Upper lobe of right lung (tissue), 1 donor: Measurements from ENCODE around the gene KIAA1217. TPM values are rescaled to one million over a fixed set of nuclear protein-coding genes. Genes with fewer than 3 reads are reported as not detected.
"Not testable (repeated sequence)": the region's sequence is repeated elsewhere in the genome, so short reads cannot be mapped to it uniquely, and the experiment has no call there.

Experiments
- ATAC-seq: fragments of 200-7000 bp; cut with Tn5 transposase; one replicate; pipeline ENCODE4 v1.9.1; 2020; ENCODE audit warnings: mild to moderate bottlenecking, moderate library complexity
- DNase-seq: peaks from one replicate; pipeline ENCODE4 v3.0.0-alpha.2; 2020
- H3K27ac ChIP-seq: fragments of 200-600 bp; one replicate; pipeline ENCODE4 v1.8.0; 2022
- H3K27me3 ChIP-seq: fragments of 200-600 bp; one replicate; pipeline ENCODE4 v1.8.0; 2022; ENCODE audit warnings: mild to moderate bottlenecking
- H3K36me3 ChIP-seq: fragments of 200-600 bp; one replicate; pipeline ENCODE4 v1.8.0; 2022
- H3K4me1 ChIP-seq: fragments of 200-600 bp; one replicate; pipeline ENCODE4 v1.8.0; 2022
- H3K4me3 ChIP-seq: fragments of 200-600 bp; one replicate; pipeline ENCODE4 v1.8.0; 2022; ENCODE audit warnings: mild to moderate bottlenecking
- H3K9me3 ChIP-seq: fragments of 200-600 bp; one replicate; pipeline ENCODE4 v1.8.0; 2022
- CTCF ChIP-seq: fragments of 200-600 bp; IDR thresholded peaks from one replicate; pipeline ENCODE4 v1.8.0; 2022; ENCODE audit warnings: antibody characterized with exemption
- intact Hi-C: fragments of 100-400 bp; cut with DNase I; formaldehyde crosslinking; loops from one replicate; pipeline ENCODE4 v1.11.0; 2022
- total RNA-seq: library from RNA; stranded (reverse); fragmentation: NEBNext Ultra II Directional; extraction: Animal tissue kit (Norgen Biotek cat#: 25700); gene quantifications from one replicate; pipeline ENCODE4 v1.2.1, GENCODE V29; 2021
- donor health status: DM: no; HTN: yes; CAD: no; lungs with severe emphysema.

Gene KIAA1217
- total RNA-seq, 1 donor from 2014 or later = 23.5 TPM

GRCh38 chr10:24344279-24344678, 135.3 kb downstream of the KIAA1217 start:
- no peak overlapping the region for H3K4me3 ChIP-seq
- intact Hi-C loops = no loop called here
- ATAC-seq = peak; percentile 41

GRCh38 chr10:24344695-24345463, 135.9 kb downstream of the KIAA1217 start:
- intact Hi-C loops = no loop called here
- Histone ChIP-seq H3K4me1 (peaks cover 8% of the 10 kb centered on the region), H3K4me3 (no peak overlapping the region), H3K27ac (no peak overlapping the region), H3K36me3 (no peaks in the 10 kb centered on the region), H3K9me3 (no peaks in the 10 kb centered on the region), H3K27me3 (no peaks in the 10 kb centered on the region)
- TF ChIP-seq CTCF = no peak
- ATAC-seq = no peak
- no peak for DNase-seq

More at GRCh38 chr10:24344279-24344678, 135.3 kb downstream of the KIAA1217 start:
- H3K36me3 ChIP-seq = no peaks in the 10 kb centered on the region
- no peaks in the 10 kb centered on the region for H3K27me3 ChIP-seq
- peaks cover 8% of the 10 kb centered on the region for H3K4me1 ChIP-seq
- TF ChIP-seq CTCF = no peak
- no peaks in the 10 kb centered on the region for H3K9me3 ChIP-seq
- no peak overlapping the region for H3K27ac ChIP-seq
- no peak for DNase-seq

GRCh38 chr10:24346877-24347519, 138.1 kb downstream of the KIAA1217 start:
- ATAC-seq (peak; percentile 59), DNase-seq (no peak)
- no peaks in the 10 kb centered on the region for H3K9me3 ChIP-seq
- intact Hi-C loops = no loop called here
- H3K4me3 ChIP-seq = no peak overlapping the region
- no peaks in the 10 kb centered on the region for H3K27me3 ChIP-seq
- H3K4me1 ChIP-seq = peaks cover 10% of the 10 kb centered on the region
- H3K27ac ChIP-seq = no peak overlapping the region
- TF ChIP-seq CTCF = no peak
- no peaks in the 10 kb centered on the region for H3K36me3 ChIP-seq

GRCh38 chr10:24349379-24350001, 140.6 kb downstream of the KIAA1217 start:
- no peak for TF ChIP-seq CTCF
- Histone ChIP-seq H3K36me3 (no peaks in the 10 kb centered on the region), H3K27me3 (no peaks in the 10 kb centered on the region), H3K27ac (no peak overlapping the region), H3K4me3 (no peak overlapping the region), H3K4me1 (peaks cover 2% of the 10 kb centered on the region), H3K9me3 (no peaks in the 10 kb centered on the region)
- DNase-seq (no peak), ATAC-seq (no peak)
- intact Hi-C loops = no loop called here

GRCh38 chr10:24350070-24350921, 141.4 kb downstream of the KIAA1217 start:
- ATAC-seq = no peak
- H3K27ac ChIP-seq = no peak overlapping the region
- no peaks in the 10 kb centered on the region for H3K36me3 ChIP-seq
- peaks cover 2% of the 10 kb centered on the region for H3K4me1 ChIP-seq
- intact Hi-C loops = no loop called here
- no peak for DNase-seq
- no peak overlapping the region for H3K4me3 ChIP-seq
- H3K9me3 ChIP-seq = no peaks in the 10 kb centered on the region
- H3K27me3 ChIP-seq = no peaks in the 10 kb centered on the region
- TF ChIP-seq CTCF = no peak

GRCh38 chr10:24350922-24351225, 141.9 kb downstream of the KIAA1217 start:
- ATAC-seq, H3K4me3 ChIP-seq, H3K9me3 ChIP-seq, DNase-seq, H3K27me3 ChIP-seq, H3K27ac ChIP-seq, intact Hi-C loops, H3K36me3 ChIP-seq, H3K4me1 ChIP-seq: not testable (repeated sequence)
